B cell (primary cell): Measurements from ENCODE around the gene JMY. TPM values are rescaled to one million over a fixed set of nuclear protein-coding genes. Genes with fewer than 3 reads are reported as not detected.

Experiments used
- ATAC-seq: fragments of 200-7000 bp; cut with Tn5 transposase; one replicate; pipeline ENCODE4 v1.10.0; 2021; ENCODE audit warnings: low read depth, mild to moderate bottlenecking, moderate number of reproducible peaks, moderate library complexity
- CTCF ChIA-PET: fragments of 350-600 bp; sonication (Branson Sonifier 250); formaldehyde crosslinking; loops from one replicate; lab custom pipeline; 2021; ENCODE audit warnings: antibody characterized with exemption, inconsistent platforms; lab: Charles Lee
- POLR2A ChIA-PET: fragments of 350-600 bp; sonication (Branson Sonifier 250); formaldehyde crosslinking; loops from one replicate; lab custom pipeline; 2021; ENCODE audit warnings: antibody characterized with exemption; lab: Charles Lee
- DNase-seq: peaks from one replicate; pipeline ENCODE4 v3.0.0; 2013
- H2AFZ ChIP-seq: 2 replicates; pipeline ENCODE4 v1.6.1; 2012; ENCODE audit warnings: mild to moderate bottlenecking, low read depth, low read length; ENCODE audit not compliant: insufficient read depth, poor library complexity, severe bottlenecking
- H3K27ac ChIP-seq, 2 donors: 1 replicate in 1 of 2; 2 replicates in 1 of 2; pipeline ENCODE4 v1.5.1; 2012 to 2013; ENCODE audit warnings: low read length in 2 of 2, mild to moderate bottlenecking in 2 of 2, moderate library complexity in 1 of 2
- H3K27me3 ChIP-seq, 4 experiments: fragments of 200-600 bp in 1 of 4; sonication (generic) in 1 of 4; replicated peaks in 1 of 4; 1 replicate in 2 of 4; 2 replicates in 2 of 4; pipeline versions ENCODE4 v1.6.1 to v1.7.0; 2013 to 2016; ENCODE audit warnings: low read length in 3 of 4, mild to moderate bottlenecking in 2 of 4, mixed read lengths in 1 of 4, moderate library complexity in 1 of 4; ENCODE audit not compliant: insufficient read depth in 4 of 4, control insufficient read depth in 3 of 4; ENCODE audit errors: control extremely low read depth in 1 of 4
- H3K36me3 ChIP-seq, 2 experiments: replicated peaks in 1 of 2; 1 replicate in 1 of 2; 2 replicates in 1 of 2; pipeline versions ENCODE4 v1.6.1 to v1.7.1; 2013; ENCODE audit warnings: low read length in 1 of 2; ENCODE audit not compliant: insufficient read depth in 2 of 2, control insufficient read depth in 1 of 2; ENCODE audit errors: control extremely low read depth in 1 of 2, extremely low read depth in 1 of 2
- H3K4me1 ChIP-seq, 2 donors: fragments of 200-600 bp in 1 of 2; sonication (generic) in 1 of 2; 1 replicate in 1 of 2; 2 replicates in 1 of 2; pipeline versions ENCODE4 v1.5.1 to v1.6.1; 2013 to 2017; ENCODE audit warnings: low read length in 2 of 2; ENCODE audit not compliant: control insufficient read depth in 2 of 2, insufficient read depth in 2 of 2
- H3K4me2 ChIP-seq: replicated peaks from 2 replicates; pipeline ENCODE3; 2012; ENCODE audit warnings: mild to moderate bottlenecking, low read depth, low read length; ENCODE audit not compliant: poor library complexity, severe bottlenecking
- H3K4me3 ChIP-seq, 5 experiments: fragments of 200-600 bp in 1 of 5; sonication (generic) in 1 of 5; 1 replicate in 3 of 5; 2 replicates in 2 of 5; pipeline versions ENCODE4 v1.5.1 to v1.7.0; 2011 to 2016; ENCODE audit warnings: low read length in 4 of 5, mild to moderate bottlenecking in 4 of 5, low read depth in 2 of 5, control low read depth in 1 of 5, moderate library complexity in 1 of 5; ENCODE audit not compliant: insufficient read depth in 1 of 5; ENCODE audit errors: control extremely low read depth in 1 of 5, extremely low read depth in 1 of 5
- H3K79me2 ChIP-seq: fragments of 200-600 bp; sonication (generic); one replicate; pipeline ENCODE4 v1.6.0; 2016; ENCODE audit warnings: low read length; ENCODE audit not compliant: control insufficient read depth, insufficient read depth
- H3K9ac ChIP-seq: fragments of 200-600 bp; sonication (generic); 2 replicates; pipeline ENCODE4 v1.6.1; 2017; ENCODE audit warnings: mild to moderate bottlenecking, low read length, moderate library complexity
- H3K9me3 ChIP-seq, 3 donors: one replicate each; pipeline versions ENCODE4 v1.6.1 to v1.7.1; 2013; ENCODE audit warnings: low read length in 2 of 3; ENCODE audit not compliant: control insufficient read depth in 2 of 3, insufficient read depth in 1 of 3; ENCODE audit errors: control extremely low read depth in 1 of 3
- H4K20me1 ChIP-seq: 2 replicates; pipeline ENCODE4 v1.6.0; 2012; ENCODE audit warnings: mild to moderate bottlenecking, low read length; ENCODE audit not compliant: insufficient read depth, control insufficient read depth, poor library complexity, severe bottlenecking
- H3K27ac Mint-ChIP-seq: one replicate; pipeline ENCODE4 v1.8.0; 2021; ENCODE audit warnings: mixed read lengths
- H3K27me3 Mint-ChIP-seq: one replicate; pipeline ENCODE4 v1.8.0; 2021; ENCODE audit warnings: mixed read lengths
- H3K4me1 Mint-ChIP-seq: one replicate; pipeline ENCODE4 v1.8.0; 2021; ENCODE audit warnings: mixed read lengths
- H3K4me3 Mint-ChIP-seq: one replicate; pipeline ENCODE4 v1.8.0; 2021; ENCODE audit warnings: mixed read lengths
- H3K9me3 Mint-ChIP-seq: one replicate; pipeline ENCODE4 v1.8.0; 2022; ENCODE audit warnings: mixed read lengths; ENCODE audit not compliant: insufficient read depth
- EZH2 ChIP-seq: IDR thresholded peaks from 2 replicates; pipeline ENCODE4 v1.6.1; 2012; ENCODE audit warnings: borderline replicate concordance, low read depth, mild to moderate bottlenecking, moderate library complexity, low read length; ENCODE audit not compliant: insufficient read depth, poor library complexity, severe bottlenecking
- WGBS: methylation state at CpG from one replicate; pipeline ENCODE4 v1.1.5; 2013; ENCODE audit warnings: missing lambda C conversion rate; ENCODE audit not compliant: insufficient coverage; 5-methylcytosine and 5-hydroxymethylcytosine counted together
- intact Hi-C: fragments of 100-400 bp; cut with micrococcal nuclease; formaldehyde crosslinking; loops from one replicate; pipeline ENCODE4 v1.10.0; 2022
- polyA plus RNA-seq: library from polyadenylated mRNA; depleted of rRNA; stranded (reverse); fragments of >200 nt; gene quantifications from 2 replicates; pipeline ENCODE4 v1.2.3, GENCODE V29; 2012
- total RNA-seq, 2 donors: library from RNA; stranded (reverse); fragments of 120-200 nt in 1 of 2; gene quantifications; 1 replicate in 1 of 2; 2 replicates in 1 of 2; pipeline versions ENCODE4 v1.2.3 to v1.2.4, GENCODE V29; 2013 to 2022
- TF ChIP-seq, protein P1 (sequence below): fragments of 200-600 bp; IDR thresholded peaks from one replicate; pipeline ENCODE4 v1.8.0; 2022; ENCODE audit warnings: antibody characterized with exemption, mild to moderate bottlenecking

JMY gene
- total and polyA plus RNA-seq, 2 donors (not counting 1 experiment from before 2014, with no cell fraction given): 2.7 to 20.5 TPM

DNA sequence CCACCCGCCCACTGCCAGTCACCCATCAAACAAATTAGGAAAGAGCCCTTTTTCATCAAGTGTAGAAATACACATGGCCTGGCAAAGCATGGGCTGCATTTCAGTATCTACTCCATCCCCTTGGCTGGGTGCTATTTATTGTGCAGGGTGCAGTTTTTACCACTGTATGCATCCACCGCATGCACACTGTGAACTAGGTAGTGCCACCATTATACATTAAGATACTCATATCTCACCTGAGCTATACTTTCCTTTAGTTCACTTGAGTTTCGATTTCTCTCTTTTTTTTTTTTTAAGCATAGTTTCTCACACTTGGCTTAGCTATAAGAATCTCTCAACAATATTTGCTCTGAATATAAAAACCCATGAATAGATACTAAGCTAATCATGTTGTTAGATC is 49.4 kb downstream of the JMY start:
- ATAC-seq (no peak), DNase-seq (no peak)
- Histone ChIP-seq H3K4me3 (no peak overlapping the region), H2AFZ (no peak overlapping the region), H3K27me3 (no peaks in the 10 kb centered on the region), H3K79me2 (no peaks in the 10 kb centered on the region), H3K27ac (no peak overlapping the region), H3K4me2 (no peak overlapping the region), H3K36me3 (peaks cover 4 to 11% of the 10 kb centered on the region in 2 experiments), H3K4me1 (no peaks in the 10 kb centered on the region), H3K9me3 (no peaks in the 10 kb centered on the region), H4K20me1 (no peaks in the 10 kb centered on the region), H3K9ac (no peak overlapping the region)
- no peaks in the 10 kb centered on the region for H3K27me3 Mint-ChIP-seq
- H3K9me3 Mint-ChIP-seq: no peaks in the 10 kb centered on the region
- intact Hi-C loops: no loop called here
- no peaks in the 10 kb centered on the region for H3K4me1 Mint-ChIP-seq
- no peak overlapping the region for H3K27ac Mint-ChIP-seq
- 100% methylated on average over 2 of the region's 3 CpGs for WGBS
- no peak for TF ChIP-seq EZH2
- TF ChIP-seq, protein P1, sequence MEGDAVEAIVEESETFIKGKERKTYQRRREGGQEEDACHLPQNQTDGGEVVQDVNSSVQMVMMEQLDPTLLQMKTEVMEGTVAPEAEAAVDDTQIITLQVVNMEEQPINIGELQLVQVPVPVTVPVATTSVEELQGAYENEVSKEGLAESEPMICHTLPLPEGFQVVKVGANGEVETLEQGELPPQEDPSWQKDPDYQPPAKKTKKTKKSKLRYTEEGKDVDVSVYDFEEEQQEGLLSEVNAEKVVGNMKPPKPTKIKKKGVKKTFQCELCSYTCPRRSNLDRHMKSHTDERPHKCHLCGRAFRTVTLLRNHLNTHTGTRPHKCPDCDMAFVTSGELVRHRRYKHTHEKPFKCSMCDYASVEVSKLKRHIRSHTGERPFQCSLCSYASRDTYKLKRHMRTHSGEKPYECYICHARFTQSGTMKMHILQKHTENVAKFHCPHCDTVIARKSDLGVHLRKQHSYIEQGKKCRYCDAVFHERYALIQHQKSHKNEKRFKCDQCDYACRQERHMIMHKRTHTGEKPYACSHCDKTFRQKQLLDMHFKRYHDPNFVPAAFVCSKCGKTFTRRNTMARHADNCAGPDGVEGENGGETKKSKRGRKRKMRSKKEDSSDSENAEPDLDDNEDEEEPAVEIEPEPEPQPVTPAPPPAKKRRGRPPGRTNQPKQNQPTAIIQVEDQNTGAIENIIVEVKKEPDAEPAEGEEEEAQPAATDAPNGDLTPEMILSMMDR: no peak
- H3K4me3 Mint-ChIP-seq: no peak overlapping the region
- ChIA-PET POLR2A (no interaction called here), CTCF (interaction anchor here (0.6 kb wide), 1 partner anchor 287 kb away, joined by 4 read pairs; no protein-coding TSS in a partner anchor)

DNA sequence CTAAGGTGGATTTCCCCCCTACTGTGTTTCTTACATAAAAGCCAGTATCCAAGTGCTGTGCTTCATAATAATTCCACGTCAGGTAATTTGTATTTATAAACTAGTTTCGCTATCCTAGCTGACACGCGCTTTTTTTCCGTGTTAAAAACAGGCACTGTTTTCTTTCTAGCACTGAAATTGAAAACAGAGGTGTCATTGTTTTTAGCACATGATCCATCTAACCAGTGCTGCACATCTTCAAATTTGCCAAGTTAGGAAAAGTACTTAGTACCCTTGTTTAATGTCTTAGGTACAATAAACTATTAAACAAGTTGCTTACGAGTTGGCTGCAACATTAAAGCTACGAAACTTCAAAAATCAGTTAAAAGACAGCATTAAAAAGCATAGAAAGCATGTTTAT is 49.9 kb downstream of the JMY start:
- H3K36me3 ChIP-seq: peaks cover 4 to 13% of the 10 kb centered on the region in 2 experiments
- no peak overlapping the region for H3K4me2 ChIP-seq
- H3K4me3 ChIP-seq: no peak overlapping the region
- Mint-ChIP-seq H3K4me1 (no peaks in the 10 kb centered on the region), H3K27ac (no peak overlapping the region), H3K27me3 (no peaks in the 10 kb centered on the region), H3K4me3 (no peak overlapping the region), H3K9me3 (no peaks in the 10 kb centered on the region)
- intact Hi-C loops: no loop called here
- no peaks in the 10 kb centered on the region for H3K79me2 ChIP-seq
- H3K27me3 ChIP-seq: no peaks in the 10 kb centered on the region
- ChIA-PET CTCF (no interaction called here), POLR2A (no interaction called here)
- H3K27ac ChIP-seq: no peak overlapping the region
- H2AFZ ChIP-seq: no peak overlapping the region
- WGBS: 100% methylated on average over 4 of the region's 7 CpGs
- DNase-seq: no peak
- H3K4me1 ChIP-seq: no peaks in the 10 kb centered on the region
- H4K20me1 ChIP-seq: no peaks in the 10 kb centered on the region
- no peak for ATAC-seq
- no peaks in the 10 kb centered on the region for H3K9me3 ChIP-seq
- H3K9ac ChIP-seq: no peak overlapping the region
- TF ChIP-seq EZH2: no peak
- TF ChIP-seq, protein P1: no peak
